H1 (cell line): Measurements from ENCODE around the gene SPEF2. TPM values are rescaled to one million over a fixed set of nuclear protein-coding genes. Genes with fewer than 3 reads are reported as not detected.

Experiments
- CTCF ChIA-PET: fragments of 300-600 bp; sonication (Branson Sonifier 250); formaldehyde crosslinking; loops from one replicate; lab custom pipeline; 2021; ENCODE audit not compliant: partially characterized antibody; lab: Charles Lee
- POLR2A ChIA-PET: fragments of 300-600 bp; sonication (Branson Sonifier 250); formaldehyde crosslinking; loops from one replicate; lab custom pipeline; 2021; ENCODE audit warnings: inconsistent platforms; ENCODE audit not compliant: partially characterized antibody; lab: Charles Lee
- DNase-seq, 2 experiments: peaks; one replicate each; pipeline versions ENCODE4 v3.0.0 to v3.0.0-alpha.2; 2010 to 2022; ENCODE audit warnings: low spot score in 2 of 2, low read depth in 1 of 2, mixed read lengths in 1 of 2
- FAIRE-seq: peaks from 2 replicates; lab custom pipeline; 2011; peaks lifted over from hg19 to GRCh38; lab: Jason Lieb, UNC
- H2AFZ ChIP-seq: 2 replicates; pipeline ENCODE4 v1.8.1; 2012; ENCODE audit warnings: low read length, inconsistent platforms
- H2AK5ac ChIP-seq: 2 replicates; pipeline ENCODE4 v1.6.1; 2013; ENCODE audit warnings: low read depth, low read length
- H2BK120ac ChIP-seq: replicated peaks from 2 replicates; pipeline ENCODE3; 2013; ENCODE audit warnings: low read depth, low read length, inconsistent platforms
- H2BK12ac ChIP-seq: 2 replicates; pipeline ENCODE4 v1.6.1; 2013; ENCODE audit warnings: low read depth, low read length
- H2BK15ac ChIP-seq: 2 replicates; pipeline ENCODE4 v1.6.1; 2013; ENCODE audit warnings: low read length
- H2BK20ac ChIP-seq: 2 replicates; pipeline ENCODE4 v1.6.1; 2013; ENCODE audit warnings: low read length
- H2BK5ac ChIP-seq: 2 replicates; pipeline ENCODE4 v1.6.1; 2013; ENCODE audit warnings: low read depth, low read length
- H3K14ac ChIP-seq: 2 replicates; pipeline ENCODE4 v1.6.1; 2013; ENCODE audit warnings: inconsistent platforms; ENCODE audit not compliant: insufficient read length
- H3K18ac ChIP-seq: 2 replicates; pipeline ENCODE4 v1.6.1; 2013; ENCODE audit warnings: low read length; ENCODE audit errors: extremely low read depth
- H3K23ac ChIP-seq: 2 replicates; pipeline ENCODE4 v1.6.1; 2013; ENCODE audit warnings: inconsistent platforms; ENCODE audit not compliant: insufficient read length
- H3K23me2 ChIP-seq: 2 replicates; pipeline ENCODE4 v1.6.1; 2013; ENCODE audit warnings: low read depth, low read length
- H3K27ac ChIP-seq: 2 replicates; pipeline ENCODE4 v1.6.1; 2011; ENCODE audit warnings: low read depth, low read length, inconsistent platforms
- H3K27me3 ChIP-seq, 4 experiments: replicated peaks in 1 of 4; 1 replicate in 1 of 4; 2 replicates in 3 of 4; pipeline versions ENCODE4 v1.6.1 to v1.8.1; 2011 to 2013; ENCODE audit warnings: low read length in 3 of 4, mild to moderate bottlenecking in 3 of 4, inconsistent platforms in 2 of 4, mixed read lengths in 2 of 4, moderate library complexity in 1 of 4; ENCODE audit not compliant: control insufficient read depth in 3 of 4, insufficient read depth in 3 of 4; ENCODE audit errors: extremely low read depth in 1 of 4
- H3K36me3 ChIP-seq, 4 experiments: 2 replicates each; pipeline versions ENCODE4 v1.6.1 to v1.8.1; 2011 to 2013; ENCODE audit warnings: mild to moderate bottlenecking in 4 of 4, low read length in 3 of 4, moderate library complexity in 2 of 4, control low read depth in 1 of 4, inconsistent platforms in 1 of 4; ENCODE audit not compliant: insufficient read depth in 4 of 4, control insufficient read depth in 2 of 4
- H3K4ac ChIP-seq: replicated peaks from 2 replicates; pipeline ENCODE3; 2013; ENCODE audit warnings: low read length, low read depth, mixed read lengths, inconsistent platforms; ENCODE audit not compliant: insufficient read length
- H3K4me1 ChIP-seq, 4 experiments: replicated peaks in 1 of 4; 1 replicate in 1 of 4; 2 replicates in 3 of 4; pipeline versions ENCODE4 v1.6.1 to v1.8.1; 2011 to 2013; ENCODE audit warnings: low read length in 3 of 4, inconsistent platforms in 2 of 4, mixed read lengths in 1 of 4; ENCODE audit not compliant: insufficient read depth in 4 of 4, control insufficient read depth in 3 of 4
- H3K4me2 ChIP-seq, 2 experiments: 2 replicates each; pipeline versions ENCODE4 v1.6.1 to v1.8.1; 2011 to 2013; ENCODE audit warnings: low read depth in 2 of 2, low read length in 2 of 2, control low read depth in 1 of 2, inconsistent platforms in 1 of 2, mild to moderate bottlenecking in 1 of 2; ENCODE audit not compliant: insufficient read depth in 1 of 2
- H3K4me3 ChIP-seq, 4 experiments: fragments of 200-600, 300-600 bp in 1 of 4; sonication (generic), shearing (Covaris generic), sonication (Bioruptor Twin) in 1 of 4; 2 replicates each; pipeline versions ENCODE4 v1.5.1 to v1.8.1; 2011 to 2016; ENCODE audit warnings: low read length in 4 of 4, low read depth in 3 of 4, control low read depth in 2 of 4, inconsistent platforms in 2 of 4, mild to moderate bottlenecking in 2 of 4, mixed read lengths in 1 of 4, moderate library complexity in 1 of 4; ENCODE audit not compliant: insufficient read depth in 2 of 4; ENCODE audit errors: extremely low read depth in 1 of 4
- H3K56ac ChIP-seq: replicated peaks from 2 replicates; pipeline ENCODE3; 2013; ENCODE audit warnings: low read depth, mild to moderate bottlenecking, mixed read lengths, low read length, inconsistent platforms; ENCODE audit not compliant: insufficient read length
- H3K79me1 ChIP-seq: 2 replicates; pipeline ENCODE4 v1.6.1; 2013; ENCODE audit warnings: low read depth, low read length, control low read depth
- H3K79me2 ChIP-seq, 2 experiments: 2 replicates each; pipeline versions ENCODE4 v1.6.1 to v1.8.1; 2012 to 2013; ENCODE audit warnings: low read length in 2 of 2, mild to moderate bottlenecking in 2 of 2, inconsistent platforms in 1 of 2; ENCODE audit not compliant: insufficient read depth in 2 of 2, control insufficient read depth in 1 of 2
- H3K9ac ChIP-seq, 4 experiments: replicated peaks in 1 of 4; 1 replicate in 1 of 4; 2 replicates in 3 of 4; pipeline versions ENCODE4 v1.6.1 to v1.8.1; 2011 to 2013; ENCODE audit warnings: low read depth in 3 of 4, low read length in 3 of 4, control low read depth in 2 of 4, mild to moderate bottlenecking in 2 of 4, moderate library complexity in 2 of 4, inconsistent platforms in 1 of 4; ENCODE audit errors: extremely low read depth in 1 of 4
- H3K9me3 ChIP-seq, 2 experiments: 2 replicates each; pipeline versions ENCODE4 v1.6.1 to v1.8.1; 2012 to 2013; ENCODE audit warnings: mild to moderate bottlenecking in 2 of 2, moderate library complexity in 2 of 2, control low read depth in 1 of 2, inconsistent platforms in 1 of 2, low read depth in 1 of 2, low read length in 1 of 2, mixed read lengths in 1 of 2; ENCODE audit not compliant: insufficient read depth in 2 of 2
- H4K20me1 ChIP-seq, 2 experiments: replicated peaks in 1 of 2; 2 replicates each; pipeline versions ENCODE3 to v1.8.1; 2011 to 2013; ENCODE audit warnings: inconsistent platforms in 2 of 2, low read length in 2 of 2, mild to moderate bottlenecking in 1 of 2; ENCODE audit not compliant: insufficient read depth in 2 of 2, control insufficient read depth in 1 of 2
- H4K5ac ChIP-seq: 2 replicates; pipeline ENCODE4 v1.6.1; 2013; ENCODE audit warnings: low read length, low read depth, mixed read lengths, inconsistent platforms; ENCODE audit not compliant: insufficient read length
- H4K8ac ChIP-seq: 2 replicates; pipeline ENCODE4 v1.8.0; 2013; ENCODE audit warnings: mild to moderate bottlenecking, moderate library complexity, low read length, inconsistent platforms; ENCODE audit not compliant: insufficient read depth; ENCODE audit errors: extremely low read depth
- H4K91ac ChIP-seq: replicated peaks from 2 replicates; pipeline ENCODE3; 2013; ENCODE audit warnings: low read length, mixed read lengths, inconsistent platforms; ENCODE audit not compliant: insufficient read length
- ATF2 ChIP-seq: IDR thresholded peaks from 2 replicates; pipeline ENCODE4 v1.6.1; 2012; ENCODE audit warnings: low read length, inconsistent platforms
- CTCF ChIP-seq, 3 experiments: IDR thresholded peaks; 1 replicate in 2 of 3; 2 replicates in 1 of 3; pipeline versions ENCODE4 v1.5.1 to v1.6.1; 2011; ENCODE audit warnings: low read length in 3 of 3, mild to moderate bottlenecking in 3 of 3, inconsistent platforms in 2 of 3, low read depth in 1 of 3, moderate library complexity in 1 of 3; ENCODE audit not compliant: insufficient read depth in 1 of 3; ENCODE audit errors: control extremely low read depth in 1 of 3
- TAF7 ChIP-seq: optimal IDR thresholded peaks from 2 replicates; pipeline ENCODE3; 2011; ENCODE audit warnings: low read depth, mild to moderate bottlenecking, inconsistent platforms, low read length, moderate library complexity, borderline replicate concordance
- WGBS, 2 experiments: shearing (Covaris generic) in 1 of 2; methylation state at CpG; one replicate each; pipeline versions ENCODE4 v1.1.6 to v1.1.7; 2013 to 2015; ENCODE audit warnings: low lambda C conversion rate in 2 of 2, mixed read lengths in 2 of 2, inconsistent platforms in 1 of 2, low coverage in 1 of 2, missing lambda C conversion rate in 1 of 2; ENCODE audit not compliant: insufficient replicate concordance in 2 of 2, insufficient coverage in 1 of 2, insufficient read length in 1 of 2; ENCODE audit errors: extremely low coverage in 1 of 2, missing lambda C conversion rate in 1 of 2; 5-methylcytosine and 5-hydroxymethylcytosine counted together
- polyA plus RNA-seq, 7 experiments: library from polyadenylated mRNA; depleted of rRNA in 3 of 7; stranded (reverse) in 5 of 7; unstranded in 2 of 7; fragments of >200 nt in 5 of 7; fragments of 200-250 nt in 2 of 7; gene quantifications; 1 replicate in 5 of 7; 2 replicates in 1 of 7; 4 replicates in 1 of 7; pipeline versions ENCODE4 v1.2.1 to v1.2.3, GENCODE V29; 2011 to 2013; ENCODE audit warnings: missing spikeins in 2 of 7, mixed read lengths in 2 of 7
- total RNA-seq: library from RNA; stranded (reverse); fragmentation: NEBNext Ultra II Directional; extraction: Animal tissue kit (Norgen Biotek cat#: 25700); gene quantifications from 2 replicates; pipeline ENCODE4 v1.2.1, GENCODE V29; 2021

SPEF2 gene
- total and polyA plus RNA-seq, 2 of the 8 experiments (the other 6 are each of a cell fraction or from before 2014, with no cell fraction given): 0.14 to 0.73 TPM

GRCh38 chr5:35830587-35830986, 212.9 kb downstream of the SPEF2 start:
- Histone ChIP-seq H3K4me3 (no peak overlapping the region), H3K23ac (no peak overlapping the region), H2BK12ac (no peak overlapping the region), H4K8ac (no peak overlapping the region), H2BK5ac (no peak overlapping the region), H4K20me1 (no peaks in the 10 kb centered on the region), H3K27ac (no peak overlapping the region), H3K4me2 (no peak overlapping the region), H3K27me3 (no peaks in the 10 kb centered on the region), H3K79me1 (no peaks in the 10 kb centered on the region), H2AFZ (no peak overlapping the region), H3K56ac (no peak overlapping the region), H3K18ac (no peak overlapping the region), H2BK20ac (no peak overlapping the region), H3K4ac (no peak overlapping the region), H3K79me2 (no peaks in the 10 kb centered on the region), H3K36me3 (no peaks in the 10 kb centered on the region), H2AK5ac (no peak overlapping the region), H4K91ac (no peak overlapping the region), H2BK15ac (no peak overlapping the region), H2BK120ac (no peak overlapping the region), H3K9me3 (no peaks in the 10 kb centered on the region), H4K5ac (no peak overlapping the region), H3K14ac (no peak overlapping the region), H3K4me1 (no peaks in the 10 kb centered on the region), H3K23me2 (no peaks in the 10 kb centered on the region), H3K9ac (no peak overlapping the region)
- ChIA-PET POLR2A (no interaction called here), CTCF (interaction anchor here (1.8 kb wide), 1 partner anchor 96 kb away, joined by 4 read pairs; no protein-coding TSS in a partner anchor)
- DNase-seq: no peak
- TF ChIP-seq TAF7 (no peak), ATF2 (no peak), CTCF (IDR thresholded peaks at IDR 0.05; ENCODE audit: control extremely low read depth in 1 of 3, insufficient read depth in 1 of 3, low read depth in 1 of 3, low read length in 3 of 3) (no peak)
- WGBS, 2 experiments: 86% methylated on average over 4 of the region's 4 CpGs; no CpG with 5 or more reads in 1 of the 2 experiments
- no peak for FAIRE-seq
